Measurements from ENCODE around the gene SNX3.

The SNX3 gene

GRCh38 chr6:108203189-108204112 lies 57.4 kb downstream of the SNX3 start:
- DNase-seq = no peak

GRCh38 chr6:108200631-108201030 lies 60.2 kb downstream of the SNX3 start:
- DNase-seq = no peak

GRCh38 chr6:108200186-108200585 lies 60.7 kb downstream of the SNX3 start:
- DNase-seq = no peak

GRCh38 chr6:108198761-108199498 lies 61.9 kb downstream of the SNX3 start:
- DNase-seq = no peak

- DNase-seq = no peak
Observed at GRCh38 chr6:108195209-108195608, 65.6 kb downstream of the SNX3 start.

GRCh38 chr6:108194503-108194902 lies 66.3 kb downstream of the SNX3 start:
- DNase-seq = no peak

GRCh38 chr6:108193835-108194234 lies 67.0 kb downstream of the SNX3 start:
- no peak for DNase-seq

- no peak for DNase-seq
Observed at GRCh38 chr6:108193131-108193530, 67.7 kb downstream of the SNX3 start.

- DNase-seq = no peak
Observed at GRCh38 chr6:108187519-108187918, 73.3 kb downstream of the SNX3 start.

GRCh38 chr6:108186226-108186625 lies 74.6 kb downstream of the SNX3 start:
- DNase-seq = no peak

- no peak for DNase-seq
Observed at GRCh38 chr6:108180776-108181175, 80.1 kb downstream of the SNX3 start.

- DNase-seq = no peak
Observed at GRCh38 chr6:108180266-108180665, 80.6 kb downstream of the SNX3 start.

- no peak for DNase-seq
Observed at GRCh38 chr6:108179741-108180140, 81.1 kb downstream of the SNX3 start.

GRCh38 chr6:108176281-108177089 lies 84.4 kb downstream of the SNX3 start:
- DNase-seq = no peak

GRCh38 chr6:108175592-108176279 lies 85.1 kb downstream of the SNX3 start:
- DNase-seq = no peak

- DNase-seq = no peak
Observed at GRCh38 chr6:108175176-108175591, 85.7 kb downstream of the SNX3 start.

GRCh38 chr6:108174371-108175175 lies 86.3 kb downstream of the SNX3 start:
- DNase-seq = peak; percentile 21

- no peak for DNase-seq
Observed at GRCh38 chr6:108171918-108172516, 88.8 kb downstream of the SNX3 start.

- DNase-seq = no peak
Observed at GRCh38 chr6:108171291-108171917, 89.4 kb downstream of the SNX3 start.

All from kidney glomerular epithelial cell (primary cell).